GM18517 (cell line): ENCODE data around the gene ITPKB.
"Not testable (repeated sequence)": the region's sequence is repeated elsewhere in the genome, so short reads cannot be mapped to it uniquely, and the experiment has no call there.

ENCODE experiments used
- ATAC-seq: cut with Tn5 transposase; IDR thresholded peaks from one replicate; pipeline ENCODE4 v1.9.1; 2021; ENCODE audit warnings: mild to moderate bottlenecking, moderate library complexity; ENCODE audit not compliant: unreplicated experiment

Gene ITPKB

GRCh38 chr1:226629210-226629895 is 109.7 kb downstream of the ITPKB start:
- no peak for ATAC-seq

- ATAC-seq = no peak
Measured at GRCh38 chr1:226628612-226629155, 110.4 kb downstream of the ITPKB start.

GRCh38 chr1:226627924-226628611 is 111.0 kb downstream of the ITPKB start:
- no peak for ATAC-seq

GRCh38 chr1:226627050-226627755 is 111.9 kb downstream of the ITPKB start:
- ATAC-seq = no peak

- peak; percentile 67 for ATAC-seq
Measured at GRCh38 chr1:226626577-226626956, 112.5 kb downstream of the ITPKB start.

- peak; percentile 35 for ATAC-seq
Measured at GRCh38 chr1:226625832-226626576, 113.1 kb downstream of the ITPKB start.

GRCh38 chr1:226625326-226625725 is 113.8 kb downstream of the ITPKB start:
- ATAC-seq = no peak

- ATAC-seq = no peak
Measured at GRCh38 chr1:226624526-226624925, 114.6 kb downstream of the ITPKB start.

GRCh38 chr1:226622012-226622411 is 117.1 kb downstream of the ITPKB start:
- no peak for ATAC-seq

- ATAC-seq = no peak
Measured at GRCh38 chr1:226619031-226619430, 120.1 kb downstream of the ITPKB start.

GRCh38 chr1:226618380-226618779 is 120.7 kb downstream of the ITPKB start:
- ATAC-seq = no peak

GRCh38 chr1:226617719-226618118 is 121.4 kb downstream of the ITPKB start:
- not testable (repeated sequence) for ATAC-seq

- no peak for ATAC-seq
Measured at GRCh38 chr1:226617109-226617508, 122.0 kb downstream of the ITPKB start.

- ATAC-seq = no peak
Measured at GRCh38 chr1:226616636-226617035, 122.4 kb downstream of the ITPKB start.

- no peak for ATAC-seq
Measured at GRCh38 chr1:226615876-226616275, 123.2 kb downstream of the ITPKB start.

GRCh38 chr1:226611980-226612379 is 127.1 kb downstream of the ITPKB start:
- ATAC-seq = not testable (repeated sequence)

- ATAC-seq = no peak
Measured at GRCh38 chr1:226611301-226611700, 127.8 kb downstream of the ITPKB start.

GRCh38 chr1:226610671-226611070 is 128.4 kb downstream of the ITPKB start:
- ATAC-seq = no peak

- no peak for ATAC-seq
Measured at GRCh38 chr1:226609836-226610455, 129.1 kb downstream of the ITPKB start.

- no peak for ATAC-seq
Measured at GRCh38 chr1:226608699-226609505, 130.2 kb downstream of the ITPKB start.
